Uterus (tissue), 4 donors: ENCODE data around the gene GRIN2A. TPM values are rescaled to one million over a fixed set of nuclear protein-coding genes. Genes with fewer than 3 reads are reported as not detected.

Experiments
- DNase-seq, 2 donors: peaks; one replicate each; pipeline ENCODE4 v3.0.0-alpha.2; 2019 to 2020
- H3K27ac ChIP-seq, 2 donors: fragments of 200-600 bp; sonication (generic); 1 replicate in 1 of 2; 2 replicates in 1 of 2; pipeline ENCODE4 v1.5.1; 2016 to 2018
- H3K27me3 ChIP-seq, 2 donors: fragments of 200-600 bp; sonication (generic); one replicate each; pipeline ENCODE4 v1.5.1; 2018 to 2019; ENCODE audit warnings: control low read depth in 1 of 2
- H3K36me3 ChIP-seq, 2 donors: fragments of 200-600 bp; sonication (generic); one replicate each; pipeline ENCODE4 v1.5.1; 2019; ENCODE audit warnings: control low read depth in 1 of 2
- H3K4me1 ChIP-seq, 2 donors: fragments of 200-600 bp; sonication (generic); one replicate each; pipeline ENCODE4 v1.5.1; 2018 to 2019; ENCODE audit warnings: control low read depth in 1 of 2
- H3K4me3 ChIP-seq, 2 donors: fragments of 200-600 bp; sonication (generic); 1 replicate in 1 of 2; 2 replicates in 1 of 2; pipeline ENCODE4 v1.5.1; 2018 to 2019; ENCODE audit warnings: mild to moderate bottlenecking in 1 of 2
- H3K9me3 ChIP-seq, 2 donors: fragments of 200-600 bp; sonication (generic); one replicate each; pipeline ENCODE4 v1.5.1; 2019; ENCODE audit warnings: control low read depth in 1 of 2
- CTCF ChIP-seq, 4 experiments: fragments of 200-600 bp in 2 of 4; fragments of 450-650 bp in 2 of 4; sonication (generic) in 2 of 4; IDR thresholded peaks; one replicate each; pipeline ENCODE4 v1.5.1; 2016 to 2019; ENCODE audit warnings: antibody characterized with exemption in 4 of 4, mild to moderate bottlenecking in 2 of 4, moderate library complexity in 1 of 4
- POLR2A ChIP-seq, 2 donors: fragments of 450-650 bp; IDR thresholded peaks; one replicate each; pipeline ENCODE4 v1.6.1; 2016; ENCODE audit warnings: antibody characterized with exemption in 2 of 2, mild to moderate bottlenecking in 1 of 2, moderate library complexity in 1 of 2
- intact Hi-C: fragments of 100-400 bp; cut with DNase I; formaldehyde crosslinking; loops from one replicate; pipeline ENCODE4 v1.15.1; 2023; ENCODE audit warnings: low total_unique reads
- total RNA-seq, 4 donors: library from RNA; depleted of rRNA in 3 of 4; stranded (reverse); fragments of >200 nt in 3 of 4; gene quantifications; one replicate each; pipeline versions ENCODE4 v1.1.0 to v1.2.4, GENCODE V29; 2014 to 2023
- donor health status: DM: yes; HTN: yes; CAD: no.

The GRIN2A gene
- total RNA-seq, 4 donors from 2014 or later = under 0.01 to 2.4 (median 0.56) TPM

GRCh38 chr16:10121491-10121890, 60.7 kb downstream of the GRIN2A start:
- Histone ChIP-seq H3K36me3 (no peaks in the 10 kb centered on the region), H3K9me3 (no peaks in the 10 kb centered on the region), H3K4me3 (no peak overlapping the region), H3K4me1 (no peaks in the 10 kb centered on the region), H3K27ac (peak overlapping the region; percentile 34 to 48), H3K27me3 (no peaks in the 10 kb centered on the region)
- no peak for DNase-seq
- intact Hi-C loops = no loop called here
- TF ChIP-seq POLR2A (IDR thresholded peaks at IDR 0.05) (no peak), CTCF (IDR thresholded peaks at IDR 0.05) (no peak)

- Histone ChIP-seq H3K27ac (peak overlapping the region; percentile 34 to 35), H3K4me1 (no peaks in the 10 kb centered on the region), H3K27me3 (no peaks in the 10 kb centered on the region), H3K9me3 (no peaks in the 10 kb centered on the region), H3K4me3 (no peak overlapping the region), H3K36me3 (no peaks in the 10 kb centered on the region)
- DNase-seq = no peak
- intact Hi-C loops = no loop called here
- TF ChIP-seq POLR2A (IDR thresholded peaks at IDR 0.05) = no peak
- TF ChIP-seq CTCF (IDR thresholded peaks at IDR 0.05) = no peak
Observed at GRCh38 chr16:10120953-10121352, 61.3 kb downstream of the GRIN2A start.

GRCh38 chr16:10114409-10114808, 67.8 kb downstream of the GRIN2A start:
- peak overlapping the region; percentile 63 to 68 for H3K27ac ChIP-seq
- intact Hi-C loops = no loop called here

GRCh38 chr16:10113248-10113647, 69.0 kb downstream of the GRIN2A start:
- no peak for DNase-seq
- Histone ChIP-seq H3K9me3 (no peaks in the 10 kb centered on the region), H3K36me3 (no peaks in the 10 kb centered on the region), H3K4me1 (no peaks in the 10 kb centered on the region), H3K27me3 (no peaks in the 10 kb centered on the region), H3K4me3 (no peak overlapping the region), H3K27ac (no peak overlapping the region)
- TF ChIP-seq POLR2A (IDR thresholded peaks at IDR 0.05) = no peak
- TF ChIP-seq CTCF (IDR thresholded peaks at IDR 0.05) = no peak
- intact Hi-C loops = no loop called here

More at GRCh38 chr16:10114409-10114808, 67.8 kb downstream of the GRIN2A start:
- DNase-seq = peak; percentile 33 to 53
- H3K36me3 ChIP-seq = no peaks in the 10 kb centered on the region
- H3K9me3 ChIP-seq = no peaks in the 10 kb centered on the region
- TF ChIP-seq POLR2A (IDR thresholded peaks at IDR 0.05) (no peak), CTCF (IDR thresholded peaks at IDR 0.05) (no peak)
- H3K4me3 ChIP-seq = no peak overlapping the region
- no peaks in the 10 kb centered on the region for H3K27me3 ChIP-seq
- no peaks in the 10 kb centered on the region for H3K4me1 ChIP-seq

- TF ChIP-seq POLR2A (IDR thresholded peaks at IDR 0.05) (no peak), CTCF (IDR thresholded peaks at IDR 0.05) (no peak)
Observed at GRCh38 chr16:10112021-10112420, 70.2 kb downstream of the GRIN2A start.

More at GRCh38 chr16:10112021-10112420, 70.2 kb downstream of the GRIN2A start:
- H3K27ac ChIP-seq = no peak overlapping the region
- DNase-seq = no peak
- no peaks in the 10 kb centered on the region for H3K36me3 ChIP-seq
- no peaks in the 10 kb centered on the region for H3K9me3 ChIP-seq
- intact Hi-C loops = no loop called here
- no peaks in the 10 kb centered on the region for H3K27me3 ChIP-seq
- no peak overlapping the region for H3K4me3 ChIP-seq
- no peaks in the 10 kb centered on the region for H3K4me1 ChIP-seq
